ENCODE measurements around the gene IFI30.

IFI30 gene

GRCh38 chr19:18170714-18171255 lies 2.8 kb upstream of the IFI30 start:
- no peak for DNase-seq (ENCODE audit: low read depth in 3 of 3, low spot score in 1 of 3)

- DNase-seq (ENCODE audit: low read depth in 3 of 3, low spot score in 1 of 3), result no peak
These were observed 1.8 kb upstream of the IFI30 start for GRCh38 chr19:18171605-18172327.

- no peak for DNase-seq (ENCODE audit: low read depth in 3 of 3, low spot score in 1 of 3)
These were observed 1.1 kb upstream of the IFI30 start for GRCh38 chr19:18172331-18173053.

- DNase-seq (ENCODE audit: low read depth in 3 of 3, low spot score in 1 of 3), result no peak
These were observed 500 bp upstream of the IFI30 start for GRCh38 chr19:18173054-18173571.

- DNase-seq (ENCODE audit: low read depth in 3 of 3, low spot score in 1 of 3), result no peak
These were observed 1.4 kb downstream of the IFI30 start for GRCh38 chr19:18174983-18175382.

GRCh38 chr19:18176367-18177310 lies 3.0 kb downstream of the IFI30 start:
- no peak for DNase-seq (ENCODE audit: low read depth in 3 of 3, low spot score in 1 of 3)

- no peak for DNase-seq (ENCODE audit: low read depth in 3 of 3, low spot score in 1 of 3)
These were observed 6.3 kb downstream of the IFI30 start for GRCh38 chr19:18179957-18180356.

- DNase-seq (ENCODE audit: low read depth in 3 of 3, low spot score in 1 of 3), result no peak
These were observed 9.9 kb downstream of the IFI30 start for GRCh38 chr19:18183529-18183928.

GRCh38 chr19:18185538-18185937 lies 11.9 kb downstream of the IFI30 start:
- DNase-seq (ENCODE audit: low read depth in 3 of 3, low spot score in 1 of 3), result no peak

GRCh38 chr19:18190278-18190677 lies 16.7 kb downstream of the IFI30 start:
- DNase-seq (ENCODE audit: low read depth in 3 of 3, low spot score in 1 of 3), result no peak

- DNase-seq (ENCODE audit: low read depth in 3 of 3, low spot score in 1 of 3), result no peak
These were observed 18.0 kb downstream of the IFI30 start for GRCh38 chr19:18191640-18192062.

GRCh38 chr19:18192673-18193387 lies 19.2 kb downstream of the IFI30 start, which contains the start of gene MPV17L2:
Gene MPV17L2, plus strand, starts transcription at chr19:18193218. Its CDS starts 64 bp downstream, at chr19:18193282.
- peak; percentile 89 to 97 (median 94) for DNase-seq (ENCODE audit: low read depth in 3 of 3, low spot score in 1 of 3)

GRCh38 chr19:18193388-18194180 lies 20.0 kb downstream of the IFI30 start:
- no peak for DNase-seq (ENCODE audit: low read depth in 3 of 3, low spot score in 1 of 3)

GRCh38 chr19:18194181-18194530 lies 20.5 kb downstream of the IFI30 start:
- no peak for DNase-seq (ENCODE audit: low read depth in 3 of 3, low spot score in 1 of 3)

GRCh38 chr19:18194554-18195238 lies 21.1 kb downstream of the IFI30 start:
- DNase-seq (ENCODE audit: low read depth in 3 of 3, low spot score in 1 of 3), result peak in 1 of 3 donors; percentile 15

- DNase-seq (ENCODE audit: low read depth in 3 of 3, low spot score in 1 of 3), result no peak
These were observed 22.9 kb downstream of the IFI30 start for GRCh38 chr19:18196511-18196845.

GRCh38 chr19:18197306-18197705 lies 23.7 kb downstream of the IFI30 start:
- no peak for DNase-seq (ENCODE audit: low read depth in 3 of 3, low spot score in 1 of 3)

- no peak for DNase-seq (ENCODE audit: low read depth in 3 of 3, low spot score in 1 of 3)
These were observed 24.3 kb downstream of the IFI30 start for GRCh38 chr19:18197941-18198340.

- no peak for DNase-seq (ENCODE audit: low read depth in 3 of 3, low spot score in 1 of 3)
These were observed 24.8 kb downstream of the IFI30 start for GRCh38 chr19:18198374-18198773.

All from stimulated activated CD4-positive, alpha-beta T cell treated with anti-CD3 and anti-CD28 coated beads, TNF-alpha, amount 100 ng/mL, for 1 hour (primary cell).